ENCODE measurements around the gene PDE4D. TPM values are rescaled to one million over a fixed set of nuclear protein-coding genes. Genes with fewer than 3 reads are reported as not detected.

Gene PDE4D
- total RNA-seq, 1 experiment from 2014 or later = 2.4 TPM

DNA sequence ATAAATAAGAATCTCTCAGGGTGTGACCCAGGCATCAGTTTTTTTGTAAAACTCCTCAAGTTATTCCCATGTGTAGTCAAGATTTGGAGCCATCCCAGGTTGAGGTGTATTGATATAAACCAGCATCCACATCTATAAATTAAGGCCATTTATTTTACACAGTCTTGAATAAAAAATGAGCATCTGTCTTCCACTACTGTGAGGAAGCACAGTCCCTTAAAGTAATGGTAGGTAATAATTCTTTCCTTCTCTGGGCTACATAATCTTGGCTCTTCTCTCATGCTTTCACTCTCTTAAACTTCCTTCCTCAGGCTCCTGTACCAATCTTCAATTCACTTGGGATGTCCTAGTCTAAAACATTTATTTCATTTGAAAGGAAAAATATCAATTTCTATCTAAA, 110.3 kb downstream of the PDE4D start:
- Histone ChIP-seq H3K9me3 (ENCODE audit: control insufficient read depth, insufficient read depth, low read depth, low read length) (no peaks in the 10 kb centered on the region), H3K4me3 (ENCODE audit: low read depth in 2 of 2, low read length in 2 of 2) (no peak overlapping the region), H3K27ac (ENCODE audit: low read length) (no peak overlapping the region), H3K36me3 (ENCODE audit: control insufficient read depth, insufficient read depth, low read length) (no peaks in the 10 kb centered on the region), H3K27me3 (ENCODE audit: control insufficient read depth, insufficient read depth, low read length) (no peaks in the 10 kb centered on the region), H3K4me1 (ENCODE audit: control insufficient read depth, insufficient read depth, low read length) (no peaks in the 10 kb centered on the region)
- no peak for DNase-seq (ENCODE audit: low read depth, low spot score)
- in situ Hi-C loops (cut with HindIII; ENCODE audit: low pct_unique_long_range_greater_than_20kb, low sequenced_read_pairs) = no loop called here
- ChIA-PET CTCF (no interaction called here), POLR2A (no interaction called here)
- no peak for ATAC-seq
- BruUV-seq (replicated peaks) = no TSS peak
- intact Hi-C loops (cut with micrococcal nuclease; ENCODE audit: unreplicated experiment) = no loop called here
- TF ChIP-seq POLR2AphosphoS5 (IDR thresholded peaks at IDR 0.05; ENCODE audit: low read depth, low read length) (no peak), SIN3A (IDR thresholded peaks at IDR 0.05; ENCODE audit: borderline replicate concordance, insufficient read depth, low read depth, low read length) (no peak), TCF7L2 (IDR thresholded peaks at IDR 0.05; ENCODE audit: low read depth, low read length) (no peak)
- TF ChIP-seq, protein P1, sequence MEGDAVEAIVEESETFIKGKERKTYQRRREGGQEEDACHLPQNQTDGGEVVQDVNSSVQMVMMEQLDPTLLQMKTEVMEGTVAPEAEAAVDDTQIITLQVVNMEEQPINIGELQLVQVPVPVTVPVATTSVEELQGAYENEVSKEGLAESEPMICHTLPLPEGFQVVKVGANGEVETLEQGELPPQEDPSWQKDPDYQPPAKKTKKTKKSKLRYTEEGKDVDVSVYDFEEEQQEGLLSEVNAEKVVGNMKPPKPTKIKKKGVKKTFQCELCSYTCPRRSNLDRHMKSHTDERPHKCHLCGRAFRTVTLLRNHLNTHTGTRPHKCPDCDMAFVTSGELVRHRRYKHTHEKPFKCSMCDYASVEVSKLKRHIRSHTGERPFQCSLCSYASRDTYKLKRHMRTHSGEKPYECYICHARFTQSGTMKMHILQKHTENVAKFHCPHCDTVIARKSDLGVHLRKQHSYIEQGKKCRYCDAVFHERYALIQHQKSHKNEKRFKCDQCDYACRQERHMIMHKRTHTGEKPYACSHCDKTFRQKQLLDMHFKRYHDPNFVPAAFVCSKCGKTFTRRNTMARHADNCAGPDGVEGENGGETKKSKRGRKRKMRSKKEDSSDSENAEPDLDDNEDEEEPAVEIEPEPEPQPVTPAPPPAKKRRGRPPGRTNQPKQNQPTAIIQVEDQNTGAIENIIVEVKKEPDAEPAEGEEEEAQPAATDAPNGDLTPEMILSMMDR (IDR thresholded peaks at IDR 0.05) = no peak
- TF ChIP-seq, protein P2, sequence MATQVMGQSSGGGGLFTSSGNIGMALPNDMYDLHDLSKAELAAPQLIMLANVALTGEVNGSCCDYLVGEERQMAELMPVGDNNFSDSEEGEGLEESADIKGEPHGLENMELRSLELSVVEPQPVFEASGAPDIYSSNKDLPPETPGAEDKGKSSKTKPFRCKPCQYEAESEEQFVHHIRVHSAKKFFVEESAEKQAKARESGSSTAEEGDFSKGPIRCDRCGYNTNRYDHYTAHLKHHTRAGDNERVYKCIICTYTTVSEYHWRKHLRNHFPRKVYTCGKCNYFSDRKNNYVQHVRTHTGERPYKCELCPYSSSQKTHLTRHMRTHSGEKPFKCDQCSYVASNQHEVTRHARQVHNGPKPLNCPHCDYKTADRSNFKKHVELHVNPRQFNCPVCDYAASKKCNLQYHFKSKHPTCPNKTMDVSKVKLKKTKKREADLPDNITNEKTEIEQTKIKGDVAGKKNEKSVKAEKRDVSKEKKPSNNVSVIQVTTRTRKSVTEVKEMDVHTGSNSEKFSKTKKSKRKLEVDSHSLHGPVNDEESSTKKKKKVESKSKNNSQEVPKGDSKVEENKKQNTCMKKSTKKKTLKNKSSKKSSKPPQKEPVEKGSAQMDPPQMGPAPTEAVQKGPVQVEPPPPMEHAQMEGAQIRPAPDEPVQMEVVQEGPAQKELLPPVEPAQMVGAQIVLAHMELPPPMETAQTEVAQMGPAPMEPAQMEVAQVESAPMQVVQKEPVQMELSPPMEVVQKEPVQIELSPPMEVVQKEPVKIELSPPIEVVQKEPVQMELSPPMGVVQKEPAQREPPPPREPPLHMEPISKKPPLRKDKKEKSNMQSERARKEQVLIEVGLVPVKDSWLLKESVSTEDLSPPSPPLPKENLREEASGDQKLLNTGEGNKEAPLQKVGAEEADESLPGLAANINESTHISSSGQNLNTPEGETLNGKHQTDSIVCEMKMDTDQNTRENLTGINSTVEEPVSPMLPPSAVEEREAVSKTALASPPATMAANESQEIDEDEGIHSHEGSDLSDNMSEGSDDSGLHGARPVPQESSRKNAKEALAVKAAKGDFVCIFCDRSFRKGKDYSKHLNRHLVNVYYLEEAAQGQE (IDR thresholded peaks at IDR 0.05; ENCODE audit: insufficient read depth in 1 of 2, low read depth in 2 of 2, low read length in 1 of 2) = no peak

- H3K27ac ChIP-seq (ENCODE audit: low read length) = no peak overlapping the region
- in situ Hi-C loops (cut with HindIII; ENCODE audit: low pct_unique_long_range_greater_than_20kb, low sequenced_read_pairs) (no loop called here), intact Hi-C loops (cut with micrococcal nuclease; ENCODE audit: unreplicated experiment) (no loop called here)
- no peaks in the 10 kb centered on the region for H3K27me3 ChIP-seq (ENCODE audit: control insufficient read depth, insufficient read depth, low read length)
- CTCF ChIA-PET = no interaction called here
- H3K9me3 ChIP-seq (ENCODE audit: control insufficient read depth, insufficient read depth, low read depth, low read length) = no peaks in the 10 kb centered on the region
- no TSS peak for BruUV-seq (replicated peaks)
- no peaks in the 10 kb centered on the region for H3K4me1 ChIP-seq (ENCODE audit: control insufficient read depth, insufficient read depth, low read length)
- DNase-seq (ENCODE audit: low read depth, low spot score) = no peak
- H3K4me3 ChIP-seq (ENCODE audit: low read depth in 2 of 2, low read length in 2 of 2) = no peak overlapping the region
- H3K36me3 ChIP-seq (ENCODE audit: control insufficient read depth, insufficient read depth, low read length) = no peaks in the 10 kb centered on the region
- TF ChIP-seq SIN3A (IDR thresholded peaks at IDR 0.05; ENCODE audit: borderline replicate concordance, insufficient read depth, low read depth, low read length) (no peak), POLR2AphosphoS5 (IDR thresholded peaks at IDR 0.05; ENCODE audit: low read depth, low read length) (no peak), TCF7L2 (IDR thresholded peaks at IDR 0.05; ENCODE audit: low read depth, low read length) (no peak)
- TF ChIP-seq, protein P2 (IDR thresholded peaks at IDR 0.05; ENCODE audit: insufficient read depth in 1 of 2, low read depth in 2 of 2, low read length in 1 of 2) = no peak
- TF ChIP-seq, protein P1 (IDR thresholded peaks at IDR 0.05) = no peak
- ATAC-seq = no peak
- POLR2A ChIA-PET = no interaction called here
Measured at GRCh38 chr5:59782856-59783255, 110.7 kb downstream of the PDE4D start.
